ENCODE measurements around the gene ALPL.
"Not testable (repeated sequence)": the region's sequence is repeated elsewhere in the genome, so short reads cannot be mapped to it uniquely, and the experiment has no call there.

ALPL gene

DNA sequence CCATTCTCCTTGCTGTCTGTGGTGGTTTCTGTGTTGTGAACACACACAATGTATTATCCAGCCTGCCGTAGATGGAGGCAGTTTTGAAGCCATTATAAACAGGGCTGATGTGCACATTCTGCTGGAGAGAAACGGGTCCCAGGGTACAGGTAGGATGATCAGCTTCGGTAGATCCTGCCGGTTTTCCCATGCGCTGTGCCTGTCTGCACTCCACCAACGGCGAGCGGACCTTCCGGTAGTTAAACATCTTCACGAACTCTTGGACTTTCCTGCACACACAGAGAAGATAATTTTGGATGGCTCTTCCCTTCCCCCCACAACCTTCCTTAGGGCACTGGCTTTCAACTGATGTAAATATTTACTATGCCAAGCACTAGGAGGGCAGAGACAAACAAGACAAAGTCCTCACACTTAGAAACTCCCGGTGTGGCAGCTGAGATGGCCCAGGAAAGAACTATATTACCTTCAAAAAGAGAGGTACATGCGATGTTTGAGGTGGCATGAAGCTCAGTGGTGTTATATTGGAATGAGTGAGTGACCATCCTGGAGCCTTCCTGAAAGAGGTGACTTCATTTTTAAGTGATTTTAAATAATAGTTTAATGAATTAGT, 41.7 kb downstream of the ALPL start:
- DNase-seq (no peak), ATAC-seq (no peak)
- Mint-ChIP-seq H3K9me3 (no peaks in the 10 kb centered on the region), H3K27ac (no peak overlapping the region), H3K4me3 (no peak overlapping the region), H3K4me1 (no peaks in the 10 kb centered on the region), H3K27me3 (peaks cover 28% of the 10 kb centered on the region), H3K36me3 (ENCODE audit: low read depth) (no peaks in the 10 kb centered on the region)

DNA sequence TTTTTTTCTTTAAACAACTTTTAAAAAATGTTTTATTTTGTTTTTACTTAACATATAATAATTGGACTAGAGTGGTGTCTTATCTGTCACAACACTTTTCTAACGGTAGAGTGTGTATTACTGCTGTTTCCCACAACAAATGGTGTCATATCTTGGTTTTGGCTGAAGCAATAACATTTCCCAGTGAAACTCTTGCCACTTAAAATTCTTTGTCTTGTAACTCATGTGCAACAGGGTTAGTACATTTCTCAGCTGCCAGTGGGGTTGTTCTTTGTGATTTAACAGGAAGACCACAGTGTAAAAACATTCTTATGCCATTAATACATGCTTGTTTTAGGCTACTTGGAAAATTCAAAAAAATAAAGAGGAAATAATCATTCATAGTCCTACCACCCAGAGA, 43.5 kb downstream of the ALPL start:
- no peak for ATAC-seq
- no peak overlapping the region for H3K4me3 Mint-ChIP-seq
- H3K4me1 Mint-ChIP-seq = no peaks in the 10 kb centered on the region
- H3K27me3 Mint-ChIP-seq = peaks cover 31% of the 10 kb centered on the region
- no peaks in the 10 kb centered on the region for H3K9me3 Mint-ChIP-seq
- DNase-seq = no peak
- no peaks in the 10 kb centered on the region for H3K36me3 Mint-ChIP-seq (ENCODE audit: low read depth)
- H3K27ac Mint-ChIP-seq = no peak overlapping the region

DNA sequence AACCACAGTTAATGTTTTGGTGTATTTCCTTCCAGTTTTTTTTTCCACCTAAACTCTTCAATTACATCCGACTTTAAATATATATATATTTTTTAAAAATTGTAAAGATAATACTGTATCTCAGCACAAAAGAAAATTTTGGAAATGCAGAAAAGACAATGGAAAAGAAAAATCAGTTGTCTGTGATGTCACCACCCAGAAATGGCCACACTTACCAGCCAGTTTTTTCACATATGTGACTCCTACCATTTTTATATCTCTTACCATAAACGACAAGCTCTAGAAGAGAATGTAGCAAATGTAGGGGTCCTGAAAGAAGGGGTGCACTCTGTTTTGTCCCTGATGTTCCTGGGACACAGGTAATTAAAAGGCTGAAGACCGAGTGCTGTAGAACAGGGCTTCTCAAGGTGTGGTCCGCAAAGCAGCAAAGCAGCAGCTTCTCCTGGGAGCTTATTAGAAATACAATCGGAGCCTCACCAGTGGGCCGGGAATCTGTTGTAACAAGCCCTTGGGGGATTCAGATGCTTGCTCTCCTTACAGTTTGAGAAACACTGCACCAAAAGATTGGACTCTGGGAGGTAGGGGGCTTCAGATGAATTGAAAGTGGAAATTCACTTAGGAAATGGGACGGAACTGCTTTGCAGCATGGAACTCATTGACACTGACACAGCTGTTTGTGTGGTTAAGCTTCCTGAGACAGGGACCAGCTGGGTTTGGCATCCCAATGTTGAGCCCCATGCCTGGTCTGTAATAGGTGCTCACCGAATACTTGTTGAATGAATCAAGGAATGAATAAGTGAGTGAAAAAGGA, 44.1 kb downstream of the ALPL start:
- Mint-ChIP-seq H3K27me3 (peaks cover 31% of the 10 kb centered on the region), H3K4me3 (no peak overlapping the region), H3K4me1 (no peaks in the 10 kb centered on the region), H3K27ac (no peak overlapping the region), H3K36me3 (ENCODE audit: low read depth) (no peaks in the 10 kb centered on the region), H3K9me3 (no peaks in the 10 kb centered on the region)
- DNase-seq (no peak), ATAC-seq (no peak)

DNA sequence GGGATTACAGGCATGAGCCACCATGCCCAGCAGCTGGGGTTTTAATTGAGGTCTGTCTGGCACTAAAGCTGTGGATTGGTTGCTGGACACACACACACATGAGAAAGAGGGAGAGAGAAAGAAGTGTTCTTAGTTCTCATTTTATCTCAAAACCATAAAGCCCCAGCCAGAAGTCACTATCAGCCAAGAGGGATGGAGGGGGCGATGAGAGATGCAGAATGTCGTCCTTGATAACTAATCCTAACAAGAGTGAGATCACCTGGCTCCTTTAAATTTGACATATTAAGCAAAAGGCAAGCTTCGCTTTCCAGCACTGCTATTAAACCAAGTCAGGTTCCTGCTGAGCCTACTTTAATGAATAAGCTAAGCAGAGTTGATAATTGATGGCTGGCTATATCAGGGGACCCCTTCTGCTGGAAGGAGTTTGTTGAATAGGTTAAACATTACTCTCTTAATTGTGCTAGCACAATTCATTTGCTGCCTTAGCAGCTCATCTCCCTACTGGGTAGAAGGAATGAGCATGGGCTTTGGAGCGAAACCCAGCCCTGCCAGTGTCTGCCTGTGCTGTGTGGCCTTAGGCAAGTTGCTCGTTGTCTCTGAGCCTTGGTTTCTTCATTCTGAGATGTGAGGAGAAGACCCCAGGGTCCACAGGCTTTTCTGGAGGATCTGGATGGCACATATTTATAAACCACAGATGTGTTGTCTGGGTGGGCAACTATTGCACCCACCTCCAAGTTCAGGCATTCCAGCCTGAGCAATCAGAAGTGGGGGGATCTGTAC, 50.8 kb downstream of the ALPL start:
- H3K4me3 Mint-ChIP-seq = no peak overlapping the region
- no peaks in the 10 kb centered on the region for H3K9me3 Mint-ChIP-seq
- no peaks in the 10 kb centered on the region for H3K4me1 Mint-ChIP-seq
- H3K36me3 Mint-ChIP-seq (ENCODE audit: low read depth) = no peaks in the 10 kb centered on the region
- DNase-seq (no peak), ATAC-seq (no peak)
- no peak overlapping the region for H3K27ac Mint-ChIP-seq
- H3K27me3 Mint-ChIP-seq = peaks cover 10% of the 10 kb centered on the region

DNA sequence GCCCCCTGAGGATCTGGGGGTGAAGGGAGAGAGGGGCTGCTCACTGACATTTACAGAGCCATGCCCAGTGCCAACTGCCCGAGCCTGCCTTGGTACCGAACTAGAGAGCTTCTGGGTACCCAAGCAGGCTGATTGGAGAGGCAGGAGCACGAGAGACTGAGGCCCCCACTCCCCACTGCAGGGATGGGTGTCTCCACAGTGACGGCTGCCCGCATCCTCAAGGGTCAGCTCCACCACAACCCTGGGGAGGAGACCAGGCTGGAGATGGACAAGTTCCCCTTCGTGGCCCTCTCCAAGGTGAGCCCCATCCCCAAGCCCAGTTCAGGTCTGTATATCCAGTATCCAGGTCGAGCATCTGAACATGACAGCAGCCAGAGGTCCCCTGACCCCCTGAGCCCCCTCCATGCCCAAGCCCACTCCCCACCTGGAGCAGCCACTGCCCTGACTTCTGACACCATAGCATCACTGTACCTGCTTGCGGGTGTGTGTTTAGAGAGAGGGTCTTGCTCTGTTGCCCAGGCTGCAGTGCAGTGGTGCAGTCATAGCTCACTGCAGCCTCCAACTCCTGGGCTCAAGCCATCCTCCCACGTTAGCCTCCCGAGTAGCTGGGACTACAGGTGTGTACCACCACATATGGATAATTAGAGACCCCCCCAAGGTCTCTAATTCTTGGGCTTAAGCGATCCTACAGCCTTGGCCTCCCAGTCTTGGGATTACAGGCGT, 51.9 kb downstream of the ALPL start:
- H3K36me3 Mint-ChIP-seq (ENCODE audit: low read depth) = no peaks in the 10 kb centered on the region
- no peaks in the 10 kb centered on the region for H3K4me1 Mint-ChIP-seq
- H3K27me3 Mint-ChIP-seq = peaks cover 2% of the 10 kb centered on the region
- H3K9me3 Mint-ChIP-seq = no peaks in the 10 kb centered on the region
- no peak overlapping the region for H3K27ac Mint-ChIP-seq
- DNase-seq (no peak), ATAC-seq (no peak)
- no peak overlapping the region for H3K4me3 Mint-ChIP-seq

DNA sequence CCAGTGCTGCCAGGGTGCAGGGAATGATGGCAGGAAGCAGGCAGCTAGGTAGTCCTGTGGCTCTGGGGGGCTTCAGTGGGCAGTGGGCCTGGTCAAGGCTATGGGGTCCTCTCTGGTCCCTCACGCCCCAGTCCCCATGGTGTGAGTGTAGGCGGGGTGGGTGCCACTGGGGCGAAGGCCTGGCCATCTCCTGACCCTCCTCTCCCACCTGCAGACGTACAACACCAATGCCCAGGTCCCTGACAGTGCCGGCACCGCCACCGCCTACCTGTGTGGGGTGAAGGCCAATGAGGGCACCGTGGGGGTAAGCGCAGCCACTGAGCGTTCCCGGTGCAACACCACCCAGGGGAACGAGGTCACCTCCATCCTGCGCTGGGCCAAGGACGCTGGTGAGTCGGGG, 53.7 kb downstream of the ALPL start:
- Mint-ChIP-seq H3K27me3 (no peaks in the 10 kb centered on the region), H3K36me3 (ENCODE audit: low read depth) (no peaks in the 10 kb centered on the region), H3K9me3 (no peaks in the 10 kb centered on the region), H3K4me1 (no peaks in the 10 kb centered on the region), H3K27ac (no peak overlapping the region), H3K4me3 (no peak overlapping the region)
- ATAC-seq = no peak
- no peak for DNase-seq

DNA sequence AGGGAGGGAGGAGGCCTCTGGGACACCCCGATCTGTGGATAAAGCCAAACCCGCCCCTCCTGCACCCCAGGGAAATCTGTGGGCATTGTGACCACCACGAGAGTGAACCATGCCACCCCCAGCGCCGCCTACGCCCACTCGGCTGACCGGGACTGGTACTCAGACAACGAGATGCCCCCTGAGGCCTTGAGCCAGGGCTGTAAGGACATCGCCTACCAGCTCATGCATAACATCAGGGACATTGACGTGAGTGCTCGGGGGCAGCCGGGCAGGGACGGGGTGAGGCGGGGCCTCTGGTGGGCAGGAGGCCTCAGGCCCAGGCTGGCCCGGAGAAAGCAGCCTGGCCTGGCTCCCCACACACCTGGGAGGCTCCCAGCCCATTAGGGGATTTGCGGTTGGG, 54.7 kb downstream of the ALPL start:
- DNase-seq = no peak
- no peak overlapping the region for H3K27ac Mint-ChIP-seq

DNA sequence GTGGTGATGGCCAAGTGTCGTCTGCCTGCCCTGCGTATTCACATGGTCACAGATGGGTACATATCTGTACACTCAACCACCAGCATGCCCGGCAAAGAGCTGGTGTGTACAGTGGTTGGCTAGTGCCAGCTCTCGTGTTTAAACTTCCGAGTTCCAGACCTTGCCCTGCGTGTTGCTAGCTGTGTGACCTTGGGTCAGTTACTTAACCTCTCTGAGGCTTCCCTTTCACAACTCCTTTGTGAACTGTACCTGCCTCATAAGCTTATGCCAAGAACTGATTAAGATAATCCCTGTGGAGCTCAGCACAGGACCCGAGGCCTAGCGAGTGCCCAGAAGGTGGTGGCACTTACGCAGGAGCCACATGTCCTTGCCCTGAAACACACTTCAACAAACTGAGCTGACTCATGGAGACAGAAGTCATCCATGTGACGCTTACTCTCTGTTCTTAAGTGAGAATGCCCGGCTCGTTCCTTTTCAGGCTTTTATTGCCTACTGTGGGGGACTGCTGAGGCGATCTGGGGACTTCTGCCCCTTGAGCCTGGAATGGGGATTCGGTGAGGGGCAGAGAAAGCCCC, 55.4 kb downstream of the ALPL start:
- Mint-ChIP-seq H3K4me3 (no peak overlapping the region), H3K27ac (no peak overlapping the region), H3K4me1 (no peaks in the 10 kb centered on the region), H3K27me3 (no peaks in the 10 kb centered on the region), H3K9me3 (no peaks in the 10 kb centered on the region), H3K36me3 (ENCODE audit: low read depth) (no peaks in the 10 kb centered on the region)
- ATAC-seq (no peak), DNase-seq (no peak)

More for the DNA sequence above, 54.7 kb downstream of the ALPL start:
- ATAC-seq = no peak
- no peak overlapping the region for H3K4me3 Mint-ChIP-seq
- H3K4me1 Mint-ChIP-seq = no peaks in the 10 kb centered on the region
- no peaks in the 10 kb centered on the region for H3K27me3 Mint-ChIP-seq
- H3K9me3 Mint-ChIP-seq = no peaks in the 10 kb centered on the region
- H3K36me3 Mint-ChIP-seq (ENCODE audit: low read depth) = no peaks in the 10 kb centered on the region

DNA sequence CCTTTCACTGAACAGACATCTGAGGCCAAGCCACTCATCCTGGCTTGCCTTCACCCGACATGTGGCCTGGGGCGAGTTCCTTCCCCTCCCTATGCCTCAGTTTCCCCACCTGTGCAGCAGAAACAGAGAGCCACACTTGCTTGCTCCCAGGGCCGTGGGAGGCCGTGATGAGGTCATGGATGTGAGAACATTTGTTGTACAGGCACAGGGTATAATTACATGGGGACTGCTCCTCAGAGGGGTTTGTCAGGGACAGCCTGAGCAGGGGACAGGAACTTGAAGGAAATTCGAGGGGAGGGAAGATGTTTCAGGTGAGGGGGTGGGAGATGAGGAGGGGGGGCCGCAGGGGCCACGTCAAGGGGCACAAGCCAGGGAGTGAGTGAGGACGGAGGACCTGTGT, 56.1 kb downstream of the ALPL start:
- no peak for DNase-seq
- no peak for ATAC-seq
- Mint-ChIP-seq H3K4me1 (no peaks in the 10 kb centered on the region), H3K4me3 (no peak overlapping the region), H3K36me3 (ENCODE audit: low read depth) (no peaks in the 10 kb centered on the region), H3K27me3 (no peaks in the 10 kb centered on the region), H3K9me3 (no peaks in the 10 kb centered on the region), H3K27ac (no peak overlapping the region)

DNA sequence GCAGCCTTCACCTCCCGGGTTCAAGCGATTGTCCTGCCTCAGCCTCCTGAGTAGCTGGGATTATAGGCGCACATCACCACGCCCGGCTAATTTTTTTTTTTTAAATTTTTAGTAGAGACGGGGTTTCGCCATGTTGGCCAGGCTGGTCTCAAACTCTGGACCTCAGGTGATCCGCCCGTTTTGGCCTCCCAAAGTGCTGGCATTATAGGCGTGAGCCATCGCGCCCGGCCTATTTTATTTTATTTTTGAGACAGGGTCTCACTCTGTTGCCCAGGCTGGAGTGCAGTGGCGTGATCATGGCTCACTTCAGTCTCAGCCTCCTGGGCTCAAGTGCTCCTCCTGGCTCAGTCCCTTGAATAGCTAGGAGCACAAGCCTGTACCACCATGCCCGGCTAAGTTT, 57.1 kb downstream of the ALPL start:
- not testable (repeated sequence) for H3K9me3 Mint-ChIP-seq

DNA sequence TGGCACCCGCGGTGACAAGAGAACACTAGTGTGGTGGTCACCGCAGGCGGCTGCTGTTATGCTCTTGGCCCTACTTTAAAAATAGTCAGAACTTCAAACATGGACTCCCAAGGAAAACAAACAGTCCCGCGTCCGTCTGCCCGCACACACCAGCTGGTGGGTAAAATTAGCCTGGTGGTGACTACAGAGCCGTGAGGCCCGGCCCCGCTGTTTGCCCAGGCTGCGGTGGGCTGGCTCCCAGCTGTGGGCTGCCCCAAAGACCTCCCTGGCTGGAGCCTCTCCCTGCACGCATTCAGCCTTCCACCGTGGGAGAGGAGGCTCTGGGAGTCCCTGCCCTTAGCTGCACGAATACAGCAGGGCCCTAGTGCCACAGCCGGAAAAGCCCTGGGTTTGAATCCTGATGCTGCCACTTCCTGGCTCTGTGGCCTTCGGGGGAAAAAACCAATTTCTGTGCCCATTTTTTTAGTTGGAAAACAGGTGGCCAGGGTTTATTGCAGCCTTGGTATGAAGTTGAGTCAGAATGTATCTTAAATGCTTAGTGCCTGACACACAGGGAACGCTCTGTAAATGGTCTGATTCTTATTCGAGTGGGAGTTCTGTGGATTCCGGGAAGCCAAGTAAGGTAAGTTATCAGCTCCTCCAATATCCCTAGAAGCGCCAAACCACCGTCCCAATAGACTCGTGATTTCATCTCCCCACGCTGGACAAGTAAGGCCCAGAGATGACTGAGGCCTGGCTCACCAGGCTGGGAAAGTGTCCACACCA, 58.2 kb downstream of the ALPL start:
- Mint-ChIP-seq H3K4me3 (no peak overlapping the region), H3K9me3 (no peaks in the 10 kb centered on the region), H3K36me3 (ENCODE audit: low read depth) (no peaks in the 10 kb centered on the region), H3K27ac (no peak overlapping the region), H3K4me1 (no peaks in the 10 kb centered on the region), H3K27me3 (no peaks in the 10 kb centered on the region)
- no peak for ATAC-seq
- no peak for DNase-seq

More for the DNA sequence above, 57.1 kb downstream of the ALPL start:
- not testable (repeated sequence) for H3K4me1 Mint-ChIP-seq; H3K27me3 Mint-ChIP-seq; ATAC-seq; H3K36me3 Mint-ChIP-seq (ENCODE audit: low read depth); DNase-seq; H3K27ac Mint-ChIP-seq; H3K4me3 Mint-ChIP-seq

DNA sequence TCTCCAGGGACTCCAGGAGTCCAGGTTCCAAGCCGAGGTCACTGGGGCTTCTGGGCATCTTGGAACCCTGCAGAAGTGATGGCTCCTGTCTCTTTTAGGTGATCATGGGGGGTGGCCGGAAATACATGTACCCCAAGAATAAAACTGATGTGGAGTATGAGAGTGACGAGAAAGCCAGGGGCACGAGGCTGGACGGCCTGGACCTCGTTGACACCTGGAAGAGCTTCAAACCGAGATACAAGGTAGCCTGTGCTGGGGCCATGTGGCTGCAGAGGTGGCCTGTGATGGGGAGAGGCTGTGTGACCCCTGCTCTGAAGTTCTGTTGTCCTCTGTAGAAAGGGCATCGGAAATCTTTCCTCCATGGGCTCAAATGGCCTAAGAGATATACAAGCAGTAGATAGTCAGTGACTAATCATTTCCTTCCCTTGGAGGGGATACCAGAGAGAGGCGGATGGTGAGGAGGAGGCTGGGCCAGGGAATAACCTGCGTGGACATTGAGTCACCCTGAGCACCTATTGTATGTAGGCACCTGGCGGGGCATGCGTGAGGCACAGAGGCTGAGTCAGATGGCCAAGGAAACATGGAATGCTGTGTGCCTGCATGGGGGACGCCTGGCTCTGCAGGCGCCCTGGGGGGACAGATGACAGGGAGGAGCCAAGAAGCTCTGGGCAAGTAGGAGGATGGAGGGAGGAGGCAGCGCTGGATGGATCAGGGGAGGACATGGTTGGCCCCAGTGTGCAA, 59.0 kb downstream of the ALPL start:
- Mint-ChIP-seq H3K9me3 (no peaks in the 10 kb centered on the region), H3K4me1 (no peaks in the 10 kb centered on the region), H3K27me3 (peaks cover 5% of the 10 kb centered on the region), H3K36me3 (ENCODE audit: low read depth) (no peaks in the 10 kb centered on the region), H3K4me3 (no peak overlapping the region), H3K27ac (no peak overlapping the region)
- no peak for ATAC-seq
- DNase-seq = no peak

DNA sequence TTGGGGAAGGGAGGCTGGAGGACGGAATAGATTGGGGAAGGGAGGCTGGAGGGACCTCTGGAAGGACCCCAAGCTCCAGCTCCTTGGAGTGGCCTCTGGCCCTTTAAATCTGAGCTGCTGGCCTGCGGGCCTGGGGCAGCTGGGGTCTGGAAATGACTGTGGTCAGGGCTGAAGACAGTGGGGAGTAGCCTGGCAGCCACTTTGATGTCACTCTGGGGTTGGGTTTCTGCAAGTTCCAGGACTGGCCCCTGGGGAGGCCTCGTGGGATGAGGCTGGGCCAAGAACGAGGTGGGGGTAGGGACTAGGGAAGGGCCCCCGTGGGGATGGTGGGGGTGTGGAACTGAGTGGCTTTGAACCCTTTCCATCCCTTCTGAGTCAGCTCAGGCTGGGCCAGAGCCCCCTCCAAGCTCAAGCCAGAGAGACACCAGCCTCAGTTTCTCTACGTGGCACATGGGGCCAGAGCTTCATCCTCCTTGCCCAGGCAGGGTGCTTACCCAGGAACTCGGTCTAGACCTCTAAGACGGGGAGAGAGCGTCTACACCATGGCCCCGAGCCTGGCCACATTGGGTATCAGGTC, 59.7 kb downstream of the ALPL start:
- H3K4me1 Mint-ChIP-seq = no peaks in the 10 kb centered on the region
- H3K27ac Mint-ChIP-seq = no peak overlapping the region
- ATAC-seq (no peak), DNase-seq (no peak)
- H3K36me3 Mint-ChIP-seq (ENCODE audit: low read depth) = no peaks in the 10 kb centered on the region
- H3K4me3 Mint-ChIP-seq = no peak overlapping the region
- no peaks in the 10 kb centered on the region for H3K9me3 Mint-ChIP-seq
- peaks cover 11% of the 10 kb centered on the region for H3K27me3 Mint-ChIP-seq

Measured in activated naive CD8-positive, alpha-beta T cell treated with anti-CD3 and anti-CD28 coated beads, Interleukin-2, amount 50 U/mL, for 24 hours (primary cell).